ENCODE results near the gene DUSP14.
"Not testable (repeated sequence)": the region's sequence is repeated elsewhere in the genome, so short reads cannot be mapped to it uniquely, and the experiment has no call there.

The DUSP14 gene

GRCh38 chr17:37485938-37486570, 3.6 kb upstream of the DUSP14 start:
- no peak for DNase-seq (ENCODE audit: low spot score)

- DNase-seq (ENCODE audit: low spot score) = no peak
Observed at GRCh38 chr17:37488009-37488604, 1.6 kb upstream of the DUSP14 start.

GRCh38 chr17:37488607-37489196, 989 bp upstream of the DUSP14 start:
- DNase-seq (ENCODE audit: low spot score) = peak; percentile 59

GRCh38 chr17:37490022-37490587, 414 bp downstream of the DUSP14 start:
- peak; percentile 56 for DNase-seq (ENCODE audit: low spot score)

- no peak for DNase-seq (ENCODE audit: low spot score)
Observed at GRCh38 chr17:37490638-37491614, 1.2 kb downstream of the DUSP14 start.

GRCh38 chr17:37492167-37492566, 2.5 kb downstream of the DUSP14 start:
- no peak for DNase-seq (ENCODE audit: low spot score)

GRCh38 chr17:37493249-37494027, 3.7 kb downstream of the DUSP14 start:
- no peak for DNase-seq (ENCODE audit: low spot score)

- no peak for DNase-seq (ENCODE audit: low spot score)
Observed at GRCh38 chr17:37494401-37494831, 4.7 kb downstream of the DUSP14 start.

GRCh38 chr17:37494971-37495370, 5.3 kb downstream of the DUSP14 start:
- no peak for DNase-seq (ENCODE audit: low spot score)

- DNase-seq (ENCODE audit: low spot score) = no peak
Observed at GRCh38 chr17:37500378-37500777, 10.7 kb downstream of the DUSP14 start.

GRCh38 chr17:37502009-37502936, 12.6 kb downstream of the DUSP14 start:
- DNase-seq (ENCODE audit: low spot score) = no peak

- DNase-seq (ENCODE audit: low spot score) = no peak
Observed at GRCh38 chr17:37503148-37503547, 13.5 kb downstream of the DUSP14 start.

GRCh38 chr17:37505333-37505732, 15.6 kb downstream of the DUSP14 start:
- DNase-seq (ENCODE audit: low spot score) = no peak

GRCh38 chr17:37506678-37507077, 17.0 kb downstream of the DUSP14 start:
- no peak for DNase-seq (ENCODE audit: low spot score)

- DNase-seq (ENCODE audit: low spot score) = no peak
Observed at GRCh38 chr17:37507111-37507510, 17.4 kb downstream of the DUSP14 start.

GRCh38 chr17:37510056-37510455, 20.4 kb downstream of the DUSP14 start:
- no peak for DNase-seq (ENCODE audit: low spot score)

GRCh38 chr17:37511642-37512041, 22.0 kb downstream of the DUSP14 start:
- DNase-seq (ENCODE audit: low spot score) = not testable (repeated sequence)

GRCh38 chr17:37512442-37513068, 22.9 kb downstream of the DUSP14 start:
- no peak for DNase-seq (ENCODE audit: low spot score)

- no peak for DNase-seq (ENCODE audit: low spot score)
Observed at GRCh38 chr17:37513711-37514110, 24.0 kb downstream of the DUSP14 start.

GRCh38 chr17:37516127-37516571, 26.5 kb downstream of the DUSP14 start:
- no peak for DNase-seq (ENCODE audit: low spot score)
